HCT116 (cell line): ENCODE results near the gene CADM3. TPM values are rescaled to one million over a fixed set of nuclear protein-coding genes. Genes with fewer than 3 reads are reported as not detected.

Source experiments
- ATAC-seq: fragments of 200-7000 bp; cut with Tn5 transposase; 2 replicates; pipeline ENCODE4 v1.9.1; 2020; ENCODE audit warnings: mild to moderate bottlenecking, moderate library complexity
- BruUV-seq: library from RNA; stranded (reverse); fragments of 400-500 nt; replicated peaks from 2 replicates; lab custom pipeline; 2021; lab: Mats Ljungman, UMichigan
- CTCF ChIA-PET: fragments of 300-600 bp; sonication (Branson Sonifier 250); formaldehyde crosslinking; loops from one replicate; lab custom pipeline; 2021; ENCODE audit warnings: antibody characterized with exemption; lab: Charles Lee
- POLR2A ChIA-PET: fragments of 300-600, 350-600 bp; sonication (Branson Sonifier 250); formaldehyde crosslinking; loops from one replicate; lab custom pipeline; 2021; ENCODE audit warnings: antibody characterized with exemption; lab: Charles Lee
- RAD21 ChIA-PET, 2 experiments: fragments of 300-600 bp; sonication (Branson Sonifier 250); formaldehyde crosslinking; loops; one replicate each; lab custom pipeline; 2023; ENCODE audit warnings: low total read pairs in 2 of 2; ENCODE audit not compliant: uncharacterized antibody in 2 of 2, unreplicated experiment in 2 of 2, low non-redundant PET in 1 of 2; lab: Charles Lee
- DNase-seq: peaks from one replicate; pipeline ENCODE4 v3.0.0-alpha.2; 2010; ENCODE audit warnings: low read depth, low spot score
- H2AFZ ChIP-seq: fragments of 200-600 bp; shearing (Covaris generic), sonication (generic); 2 replicates; pipeline ENCODE4 v1.6.1; 2017; ENCODE audit warnings: low read depth, mixed run types, mixed read lengths, antibody characterized with exemption, low read length; ENCODE audit not compliant: poor library complexity, severe bottlenecking
- H3K27ac ChIP-seq: 2 replicates; pipeline ENCODE4 v1.5.1; 2012; ENCODE audit warnings: low read depth, low read length
- H3K27me3 ChIP-seq: fragments of 200-600 bp; sonication (generic); 2 replicates; pipeline ENCODE4 v1.6.1; 2016; ENCODE audit warnings: mixed run types, low read length, mixed read lengths; ENCODE audit not compliant: insufficient read depth
- H3K36me3 ChIP-seq, 2 experiments: fragments of 200-500 bp in 1 of 2; fragments of 200-600 bp in 1 of 2; sonication (Bioruptor generic) in 1 of 2; sonication (generic) in 1 of 2; 2 replicates each; pipeline versions ENCODE4 v1.5.1 to v1.6.1; 2014 to 2016; ENCODE audit warnings: low read length in 2 of 2, inconsistent platforms in 1 of 2, mixed read lengths in 1 of 2, mixed run types in 1 of 2; ENCODE audit not compliant: insufficient read depth in 2 of 2, control insufficient read depth in 1 of 2
- H3K4me1 ChIP-seq, 2 experiments: fragments of 200-600 bp in 1 of 2; sonication (generic) in 1 of 2; 2 replicates each; pipeline versions ENCODE4 v1.5.1 to v1.6.1; 2012 to 2017; ENCODE audit warnings: low read length in 2 of 2, inconsistent platforms in 1 of 2, mild to moderate bottlenecking in 1 of 2, mixed read lengths in 1 of 2, mixed run types in 1 of 2, moderate library complexity in 1 of 2; ENCODE audit not compliant: insufficient read depth in 2 of 2, control insufficient read depth in 1 of 2
- H3K4me2 ChIP-seq: fragments of 200-600 bp; sonication (generic); 2 replicates; pipeline ENCODE4 v1.6.1; 2017; ENCODE audit warnings: mixed run types, low read length, mixed read lengths
- H3K4me3 ChIP-seq, 2 experiments: fragments of 200-600 bp in 1 of 2; sonication (generic) in 1 of 2; replicated peaks in 1 of 2; 2 replicates each; pipeline ENCODE4 v1.5.1; 2011 to 2016; ENCODE audit warnings: low read length in 2 of 2, control low read depth in 1 of 2, low read depth in 1 of 2, mild to moderate bottlenecking in 1 of 2, mixed read lengths in 1 of 2, mixed run types in 1 of 2
- H3K79me2 ChIP-seq: fragments of 200-600 bp; sonication (generic); 2 replicates; pipeline ENCODE4 v1.6.1; 2017; ENCODE audit warnings: mild to moderate bottlenecking, mixed run types, low read length, moderate library complexity, mixed read lengths; ENCODE audit not compliant: insufficient read depth
- H3K9ac ChIP-seq: fragments of 200-600 bp; sonication (generic); 2 replicates; pipeline ENCODE4 v1.6.1; 2016; ENCODE audit warnings: low read length, mixed read lengths
- H3K9me2 ChIP-seq: fragments of 200-600 bp; sonication (generic), shearing (Covaris generic); 2 replicates; pipeline ENCODE4 v1.6.1; 2017; ENCODE audit warnings: mixed run types, mild to moderate bottlenecking, moderate library complexity; ENCODE audit not compliant: insufficient read depth
- H3K9me3 ChIP-seq, 2 experiments: fragments of 200-500 bp in 1 of 2; fragments of 200-600 bp in 1 of 2; sonication (Bioruptor generic) in 1 of 2; sonication (generic) in 1 of 2; 2 replicates each; pipeline ENCODE4 v1.6.1; 2014 to 2017; ENCODE audit warnings: low read length in 2 of 2, mixed read lengths in 2 of 2, inconsistent platforms in 1 of 2, low read depth in 1 of 2, mild to moderate bottlenecking in 1 of 2, mixed run types in 1 of 2, moderate library complexity in 1 of 2; ENCODE audit not compliant: control insufficient read depth in 1 of 2, insufficient read depth in 1 of 2
- H4K20me1 ChIP-seq: fragments of 200-600 bp; sonication (generic), shearing (Covaris generic); 2 replicates; pipeline ENCODE4 v1.6.1; 2017; ENCODE audit warnings: mixed run types, mild to moderate bottlenecking, moderate library complexity; ENCODE audit not compliant: insufficient read depth
- CBX3 ChIP-seq: IDR thresholded peaks from 2 replicates; pipeline ENCODE4 v1.6.1; 2012; ENCODE audit warnings: low read depth
- CEBPB ChIP-seq: IDR thresholded peaks from 2 replicates; pipeline ENCODE4 v1.6.1; 2012; ENCODE audit warnings: low read depth
- ELF1 ChIP-seq: IDR thresholded peaks from 2 replicates; pipeline ENCODE4 v1.6.1; 2012; ENCODE audit warnings: low read depth, borderline replicate concordance
- EZH2 ChIP-seq: fragments of 200-600 bp; sonication (generic); IDR thresholded peaks from 2 replicates; pipeline ENCODE4 v1.6.1; 2017; ENCODE audit warnings: antibody characterized with exemption, mixed run types
- EZH2phosphoT487 ChIP-seq: fragments of 200-600 bp; IDR thresholded peaks from 2 replicates; pipeline ENCODE4 v1.6.1; 2018; ENCODE audit warnings: antibody characterized with exemption, borderline replicate concordance
- FOSL1 ChIP-seq: IDR thresholded peaks from 2 replicates; pipeline ENCODE4 v1.6.1; 2012; ENCODE audit warnings: low read depth
- JUND ChIP-seq: IDR thresholded peaks from 2 replicates; pipeline ENCODE4 v1.6.1; 2012
- POLR2A ChIP-seq: IDR thresholded peaks from 2 replicates; pipeline ENCODE4 v1.7.0; 2011; ENCODE audit warnings: borderline replicate concordance; ENCODE audit not compliant: insufficient read depth, insufficient read length; ENCODE audit errors: extremely low read depth
- POLR2AphosphoS5 ChIP-seq: IDR thresholded peaks from 2 replicates; pipeline ENCODE4 v1.6.1; 2011; ENCODE audit warnings: mild to moderate bottlenecking, low read depth, low read length, moderate library complexity
- SP1 ChIP-seq: IDR thresholded peaks from 2 replicates; pipeline ENCODE4 v1.6.1; 2012; ENCODE audit warnings: low read depth
- SRF ChIP-seq: IDR thresholded peaks from 2 replicates; pipeline ENCODE4 v1.6.1; 2012; ENCODE audit warnings: low read depth
- YY1 ChIP-seq: IDR thresholded peaks from 2 replicates; pipeline ENCODE4 v1.6.1; 2011; ENCODE audit warnings: low read length, low read depth, moderate library complexity, mild to moderate bottlenecking; ENCODE audit not compliant: insufficient replicate concordance; ENCODE audit errors: extremely low read depth
- intact Hi-C: fragments of 100-400 bp; cut with micrococcal nuclease; formaldehyde crosslinking; loops from 2 replicates; pipeline ENCODE4 v1.10.0; 2022
- total RNA-seq: library from RNA; stranded (reverse); gene quantifications from one replicate; pipeline ENCODE4 v1.2.1, GENCODE V29; 2021; ENCODE audit not compliant: unreplicated experiment
- TF ChIP-seq, protein P1 (sequence below), 3 experiments: fragments of 200-600 bp in 1 of 3; sonication (generic) in 1 of 3; IDR thresholded peaks in 2 of 3; conservative IDR thresholded peaks in 1 of 3; 2 replicates each; pipeline ENCODE4 v1.5.1; 2012 to 2017; ENCODE audit warnings: low read depth in 2 of 3, low read length in 2 of 3, antibody characterized with exemption in 1 of 3, borderline replicate concordance in 1 of 3, control low read depth in 1 of 3, mild to moderate bottlenecking in 1 of 3, mixed read lengths in 1 of 3, mixed run types in 1 of 3, moderate library complexity in 1 of 3; ENCODE audit not compliant: insufficient read depth in 1 of 3
- TF ChIP-seq, protein P2 (sequence below): IDR thresholded peaks from 2 replicates; pipeline ENCODE4 v1.6.1; 2012
- TF ChIP-seq, protein P3 (sequence below): IDR thresholded peaks from 2 replicates; pipeline ENCODE4 v1.6.1; 2012
- TF ChIP-seq, protein P4 (sequence below): IDR thresholded peaks from 2 replicates; pipeline ENCODE4 v1.6.1; 2011; ENCODE audit warnings: mild to moderate bottlenecking, low read length, moderate library complexity; ENCODE audit not compliant: insufficient replicate concordance; ENCODE audit errors: extremely low read depth
- TF ChIP-seq, protein P5 (sequence below): IDR thresholded peaks from 2 replicates; pipeline ENCODE4 v1.6.1; 2012; ENCODE audit warnings: low read depth

The CADM3 gene
- total RNA-seq, 1 experiment from 2014 or later, result not detected

DNA sequence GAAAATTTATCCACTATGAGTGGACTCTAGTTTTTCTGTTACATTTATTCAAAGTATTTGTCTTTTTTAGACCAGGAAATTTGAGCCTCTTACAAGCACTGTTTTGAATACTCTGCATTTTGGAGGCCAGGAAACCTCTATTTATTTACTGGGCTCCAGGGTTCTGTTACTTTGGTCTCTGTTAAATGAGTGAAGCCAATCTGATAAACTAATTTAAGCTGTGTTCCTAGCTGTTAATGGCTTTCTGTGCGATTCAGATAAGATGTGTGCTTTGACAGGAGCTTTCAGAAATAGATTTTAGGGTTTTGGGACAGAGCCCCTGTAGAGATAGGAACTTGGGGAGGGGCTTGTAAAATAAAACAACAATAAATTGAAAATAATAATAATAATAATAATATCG is 57.1 kb downstream of the CADM3 start (continued):
- TF ChIP-seq, protein P1, sequence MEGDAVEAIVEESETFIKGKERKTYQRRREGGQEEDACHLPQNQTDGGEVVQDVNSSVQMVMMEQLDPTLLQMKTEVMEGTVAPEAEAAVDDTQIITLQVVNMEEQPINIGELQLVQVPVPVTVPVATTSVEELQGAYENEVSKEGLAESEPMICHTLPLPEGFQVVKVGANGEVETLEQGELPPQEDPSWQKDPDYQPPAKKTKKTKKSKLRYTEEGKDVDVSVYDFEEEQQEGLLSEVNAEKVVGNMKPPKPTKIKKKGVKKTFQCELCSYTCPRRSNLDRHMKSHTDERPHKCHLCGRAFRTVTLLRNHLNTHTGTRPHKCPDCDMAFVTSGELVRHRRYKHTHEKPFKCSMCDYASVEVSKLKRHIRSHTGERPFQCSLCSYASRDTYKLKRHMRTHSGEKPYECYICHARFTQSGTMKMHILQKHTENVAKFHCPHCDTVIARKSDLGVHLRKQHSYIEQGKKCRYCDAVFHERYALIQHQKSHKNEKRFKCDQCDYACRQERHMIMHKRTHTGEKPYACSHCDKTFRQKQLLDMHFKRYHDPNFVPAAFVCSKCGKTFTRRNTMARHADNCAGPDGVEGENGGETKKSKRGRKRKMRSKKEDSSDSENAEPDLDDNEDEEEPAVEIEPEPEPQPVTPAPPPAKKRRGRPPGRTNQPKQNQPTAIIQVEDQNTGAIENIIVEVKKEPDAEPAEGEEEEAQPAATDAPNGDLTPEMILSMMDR (IDR thresholded peaks at IDR 0.05 in 2 of 3, conservative IDR thresholded peaks at IDR 0.05 in 1 of 3; ENCODE audit: borderline replicate concordance in 1 of 3, insufficient read depth in 1 of 3, low read depth in 2 of 3, low read length in 2 of 3), result no peak
- TF ChIP-seq EZH2phosphoT487, result no peak
- no peak for TF ChIP-seq CEBPB

DNA sequence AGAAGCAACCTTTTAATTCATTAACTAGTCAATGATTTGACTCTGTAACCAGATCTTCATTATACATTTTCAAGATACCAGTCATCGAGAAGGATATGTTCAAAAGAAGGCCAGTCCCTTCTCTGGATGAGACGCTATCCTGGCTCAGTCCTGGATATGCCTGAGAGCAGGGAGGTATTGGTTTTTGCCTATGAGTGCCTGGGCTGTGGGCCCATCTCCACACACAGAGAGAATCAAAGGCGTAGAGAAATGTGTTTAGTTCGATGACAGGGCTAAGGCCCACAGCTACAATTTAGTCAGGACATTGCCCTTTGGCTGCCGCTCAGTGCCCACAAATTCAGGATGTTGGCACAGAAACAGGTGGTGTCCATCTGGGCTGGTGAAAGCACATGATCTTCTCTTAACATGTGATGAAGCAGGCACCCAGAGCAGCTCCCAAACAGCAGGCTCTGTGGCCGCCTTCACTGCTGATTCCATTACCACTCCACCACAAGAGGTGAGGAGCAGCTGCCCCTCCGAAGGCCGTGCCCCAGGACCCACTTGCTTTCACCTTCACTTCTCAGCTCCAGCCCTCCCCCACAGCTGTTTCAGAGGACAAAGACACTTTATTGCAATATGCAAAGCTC is 58.0 kb downstream of the CADM3 start:
- no peaks in the 10 kb centered on the region for H4K20me1 ChIP-seq
- BruUV-seq, result no TSS peak
- H3K4me3 ChIP-seq, result no peak overlapping the region
- H3K9ac ChIP-seq, result no peak overlapping the region
- ChIA-PET RAD21 (no interaction called here), POLR2A (no interaction called here), CTCF (no interaction called here)
- H3K4me2 ChIP-seq, result no peak overlapping the region
- intact Hi-C loops, result no loop called here
- H3K9me2 ChIP-seq, result no peaks in the 10 kb centered on the region
- no peaks in the 10 kb centered on the region for H3K4me1 ChIP-seq
- no peak overlapping the region for H3K27ac ChIP-seq
- H3K36me3 ChIP-seq, result no peaks in the 10 kb centered on the region
- peaks cover 10% of the 10 kb centered on the region; the same call in 1 of the 2 replicates for H3K27me3 ChIP-seq
- no peak for TF ChIP-seq POLR2AphosphoS5
- no peak for TF ChIP-seq POLR2A
- TF ChIP-seq EZH2, result no peak
- TF ChIP-seq ELF1, result no peak
- no peak for TF ChIP-seq SP1
- TF ChIP-seq, protein P2, sequence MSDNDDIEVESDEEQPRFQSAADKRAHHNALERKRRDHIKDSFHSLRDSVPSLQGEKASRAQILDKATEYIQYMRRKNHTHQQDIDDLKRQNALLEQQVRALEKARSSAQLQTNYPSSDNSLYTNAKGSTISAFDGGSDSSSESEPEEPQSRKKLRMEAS, result no peak
- TF ChIP-seq, protein P3, sequence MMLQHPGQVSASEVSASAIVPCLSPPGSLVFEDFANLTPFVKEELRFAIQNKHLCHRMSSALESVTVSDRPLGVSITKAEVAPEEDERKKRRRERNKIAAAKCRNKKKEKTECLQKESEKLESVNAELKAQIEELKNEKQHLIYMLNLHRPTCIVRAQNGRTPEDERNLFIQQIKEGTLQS, result no peak
- no peak for TF ChIP-seq FOSL1
- TF ChIP-seq JUND, result no peak
- no peak for TF ChIP-seq CEBPB
- TF ChIP-seq CBX3, result no peak
- TF ChIP-seq, protein P4, sequence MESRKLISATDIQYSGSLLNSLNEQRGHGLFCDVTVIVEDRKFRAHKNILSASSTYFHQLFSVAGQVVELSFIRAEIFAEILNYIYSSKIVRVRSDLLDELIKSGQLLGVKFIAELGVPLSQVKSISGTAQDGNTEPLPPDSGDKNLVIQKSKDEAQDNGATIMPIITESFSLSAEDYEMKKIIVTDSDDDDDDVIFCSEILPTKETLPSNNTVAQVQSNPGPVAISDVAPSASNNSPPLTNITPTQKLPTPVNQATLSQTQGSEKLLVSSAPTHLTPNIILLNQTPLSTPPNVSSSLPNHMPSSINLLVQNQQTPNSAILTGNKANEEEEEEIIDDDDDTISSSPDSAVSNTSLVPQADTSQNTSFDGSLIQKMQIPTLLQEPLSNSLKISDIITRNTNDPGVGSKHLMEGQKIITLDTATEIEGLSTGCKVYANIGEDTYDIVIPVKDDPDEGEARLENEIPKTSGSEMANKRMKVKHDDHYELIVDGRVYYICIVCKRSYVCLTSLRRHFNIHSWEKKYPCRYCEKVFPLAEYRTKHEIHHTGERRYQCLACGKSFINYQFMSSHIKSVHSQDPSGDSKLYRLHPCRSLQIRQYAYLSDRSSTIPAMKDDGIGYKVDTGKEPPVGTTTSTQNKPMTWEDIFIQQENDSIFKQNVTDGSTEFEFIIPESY, result no peak
- no peak for TF ChIP-seq SRF
- TF ChIP-seq YY1, result no peak
- TF ChIP-seq, protein P5, sequence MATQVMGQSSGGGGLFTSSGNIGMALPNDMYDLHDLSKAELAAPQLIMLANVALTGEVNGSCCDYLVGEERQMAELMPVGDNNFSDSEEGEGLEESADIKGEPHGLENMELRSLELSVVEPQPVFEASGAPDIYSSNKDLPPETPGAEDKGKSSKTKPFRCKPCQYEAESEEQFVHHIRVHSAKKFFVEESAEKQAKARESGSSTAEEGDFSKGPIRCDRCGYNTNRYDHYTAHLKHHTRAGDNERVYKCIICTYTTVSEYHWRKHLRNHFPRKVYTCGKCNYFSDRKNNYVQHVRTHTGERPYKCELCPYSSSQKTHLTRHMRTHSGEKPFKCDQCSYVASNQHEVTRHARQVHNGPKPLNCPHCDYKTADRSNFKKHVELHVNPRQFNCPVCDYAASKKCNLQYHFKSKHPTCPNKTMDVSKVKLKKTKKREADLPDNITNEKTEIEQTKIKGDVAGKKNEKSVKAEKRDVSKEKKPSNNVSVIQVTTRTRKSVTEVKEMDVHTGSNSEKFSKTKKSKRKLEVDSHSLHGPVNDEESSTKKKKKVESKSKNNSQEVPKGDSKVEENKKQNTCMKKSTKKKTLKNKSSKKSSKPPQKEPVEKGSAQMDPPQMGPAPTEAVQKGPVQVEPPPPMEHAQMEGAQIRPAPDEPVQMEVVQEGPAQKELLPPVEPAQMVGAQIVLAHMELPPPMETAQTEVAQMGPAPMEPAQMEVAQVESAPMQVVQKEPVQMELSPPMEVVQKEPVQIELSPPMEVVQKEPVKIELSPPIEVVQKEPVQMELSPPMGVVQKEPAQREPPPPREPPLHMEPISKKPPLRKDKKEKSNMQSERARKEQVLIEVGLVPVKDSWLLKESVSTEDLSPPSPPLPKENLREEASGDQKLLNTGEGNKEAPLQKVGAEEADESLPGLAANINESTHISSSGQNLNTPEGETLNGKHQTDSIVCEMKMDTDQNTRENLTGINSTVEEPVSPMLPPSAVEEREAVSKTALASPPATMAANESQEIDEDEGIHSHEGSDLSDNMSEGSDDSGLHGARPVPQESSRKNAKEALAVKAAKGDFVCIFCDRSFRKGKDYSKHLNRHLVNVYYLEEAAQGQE, result no peak
- H2AFZ ChIP-seq, result no peak overlapping the region
- ATAC-seq, result no peak
- no peaks in the 10 kb centered on the region for H3K79me2 ChIP-seq
- no peak for DNase-seq
- no peaks in the 10 kb centered on the region for H3K9me3 ChIP-seq
